BJ (cell line): Measurements from ENCODE around the gene RPRD2. TPM values are rescaled to one million over a fixed set of nuclear protein-coding genes. Genes with fewer than 3 reads are reported as not detected.

Source experiments
- CTCF ChIA-PET: fragments of 350-600 bp; formaldehyde crosslinking; extraction: SDS; loops from one replicate; lab custom pipeline; 2021; ENCODE audit warnings: antibody characterized with exemption, inconsistent platforms; lab: Yijun Ruan, JAX
- POLR2A ChIA-PET: fragments of 300-600 bp; sonication (Branson Sonifier 250); formaldehyde crosslinking; extraction: SDS; loops from one replicate; lab custom pipeline; 2021; ENCODE audit warnings: antibody characterized with exemption; lab: Charles Lee
- DNase-seq: peaks from one replicate; pipeline ENCODE4 v3.0.0-alpha.2; 2011; ENCODE audit warnings: low read depth
- H3K27me3 ChIP-seq: 2 replicates; pipeline ENCODE4 v1.6.0; 2011; ENCODE audit warnings: low read length; ENCODE audit not compliant: control insufficient read depth, insufficient read depth
- H3K36me3 ChIP-seq: 2 replicates; pipeline ENCODE4 v1.5.1; 2011; ENCODE audit warnings: low read length; ENCODE audit not compliant: control insufficient read depth, insufficient read depth
- H3K4me3 ChIP-seq: 2 replicates; pipeline ENCODE4 v1.5.1; 2011; ENCODE audit warnings: low read depth, mild to moderate bottlenecking, control low read depth, low read length
- polyA plus RNA-seq: library from polyadenylated mRNA; depleted of rRNA; stranded (reverse); fragments of >200 nt; gene quantifications from 2 replicates; pipeline ENCODE4 v1.2.3, GENCODE V29; 2011
- TF ChIP-seq, protein P1 (sequence below): IDR thresholded peaks from 2 replicates; pipeline ENCODE4 v1.5.1; 2011; ENCODE audit warnings: low read depth, mild to moderate bottlenecking, control low read depth, inconsistent platforms, low read length, moderate library complexity; ENCODE audit not compliant: insufficient read depth

Gene RPRD2
- polyA plus RNA-seq, 1 experiment = 15.1 TPM

DNA sequence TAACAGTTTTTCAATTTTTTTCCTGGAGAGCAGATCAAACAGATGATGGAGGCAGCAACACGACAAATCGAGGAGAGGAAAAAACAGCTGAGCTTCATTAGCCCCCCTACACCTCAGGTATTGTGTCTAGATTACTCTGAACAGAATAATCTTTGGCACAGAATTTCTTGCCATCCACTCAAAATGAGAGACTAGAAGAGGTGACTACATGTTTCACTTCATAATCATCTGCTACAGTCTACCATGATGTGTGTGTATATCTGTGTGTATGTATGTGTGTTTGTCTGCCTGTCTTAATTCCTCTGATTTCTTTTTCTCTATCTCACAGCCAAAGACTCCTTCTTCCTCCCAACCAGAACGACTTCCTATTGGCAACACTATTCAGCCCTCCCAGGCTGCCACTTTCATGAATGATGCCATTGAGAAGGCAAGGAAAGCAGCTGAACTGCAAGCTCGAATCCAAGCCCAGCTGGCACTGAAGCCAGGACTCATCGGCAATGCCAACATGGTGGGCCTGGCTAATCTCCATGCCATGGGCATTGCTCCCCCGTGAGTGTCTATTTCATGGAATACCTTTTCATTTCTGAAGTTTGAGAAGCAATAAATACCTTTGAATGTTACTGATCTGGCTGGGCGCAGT is 31.2 kb upstream of the RPRD2 start:
- Histone ChIP-seq H3K36me3 (peaks cover 13% of the 10 kb centered on the region), H3K27me3 (no peaks in the 10 kb centered on the region), H3K4me3 (no peak overlapping the region)
- POLR2A ChIA-PET = no interaction called here
- CTCF ChIA-PET = interaction anchor here (2.0 kb wide), 1 partner anchor 14 kb away, joined by 4 read pairs; no protein-coding TSS in a partner anchor
- no peak for DNase-seq
- TF ChIP-seq, protein P1, sequence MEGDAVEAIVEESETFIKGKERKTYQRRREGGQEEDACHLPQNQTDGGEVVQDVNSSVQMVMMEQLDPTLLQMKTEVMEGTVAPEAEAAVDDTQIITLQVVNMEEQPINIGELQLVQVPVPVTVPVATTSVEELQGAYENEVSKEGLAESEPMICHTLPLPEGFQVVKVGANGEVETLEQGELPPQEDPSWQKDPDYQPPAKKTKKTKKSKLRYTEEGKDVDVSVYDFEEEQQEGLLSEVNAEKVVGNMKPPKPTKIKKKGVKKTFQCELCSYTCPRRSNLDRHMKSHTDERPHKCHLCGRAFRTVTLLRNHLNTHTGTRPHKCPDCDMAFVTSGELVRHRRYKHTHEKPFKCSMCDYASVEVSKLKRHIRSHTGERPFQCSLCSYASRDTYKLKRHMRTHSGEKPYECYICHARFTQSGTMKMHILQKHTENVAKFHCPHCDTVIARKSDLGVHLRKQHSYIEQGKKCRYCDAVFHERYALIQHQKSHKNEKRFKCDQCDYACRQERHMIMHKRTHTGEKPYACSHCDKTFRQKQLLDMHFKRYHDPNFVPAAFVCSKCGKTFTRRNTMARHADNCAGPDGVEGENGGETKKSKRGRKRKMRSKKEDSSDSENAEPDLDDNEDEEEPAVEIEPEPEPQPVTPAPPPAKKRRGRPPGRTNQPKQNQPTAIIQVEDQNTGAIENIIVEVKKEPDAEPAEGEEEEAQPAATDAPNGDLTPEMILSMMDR = no peak

DNA sequence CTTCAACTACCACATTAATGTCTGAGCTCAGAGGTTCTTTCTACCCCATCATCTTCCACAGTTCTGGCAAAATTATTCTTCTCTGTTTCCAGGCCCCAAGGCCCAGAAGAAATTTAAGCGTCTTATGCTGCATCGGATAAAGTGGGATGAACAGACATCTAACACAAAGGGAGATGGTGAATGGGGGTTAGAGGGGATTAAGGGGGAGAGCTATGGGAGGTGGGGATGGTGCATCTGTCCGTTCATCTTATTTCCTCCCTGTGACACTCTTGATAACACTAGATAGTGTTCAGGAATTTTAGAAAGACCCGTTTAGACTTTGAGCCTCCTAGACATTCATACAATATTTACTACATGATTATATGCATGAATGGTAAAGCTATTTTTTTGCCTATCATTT is 17.6 kb upstream of the RPRD2 start:
- TF ChIP-seq, protein P1 = no peak
- ChIA-PET CTCF (interaction anchor here (1.4 kb wide), 1 partner anchor 13 kb away, joined by 4 read pairs; no protein-coding TSS in a partner anchor), POLR2A (interaction anchor here (0.5 kb wide), 1 partner anchor 36 kb away, joined by 4 read pairs; no protein-coding TSS in a partner anchor)
- Histone ChIP-seq H3K36me3 (peaks cover 12% of the 10 kb centered on the region), H3K4me3 (no peak overlapping the region), H3K27me3 (no peaks in the 10 kb centered on the region)
- no peak for DNase-seq

DNA sequence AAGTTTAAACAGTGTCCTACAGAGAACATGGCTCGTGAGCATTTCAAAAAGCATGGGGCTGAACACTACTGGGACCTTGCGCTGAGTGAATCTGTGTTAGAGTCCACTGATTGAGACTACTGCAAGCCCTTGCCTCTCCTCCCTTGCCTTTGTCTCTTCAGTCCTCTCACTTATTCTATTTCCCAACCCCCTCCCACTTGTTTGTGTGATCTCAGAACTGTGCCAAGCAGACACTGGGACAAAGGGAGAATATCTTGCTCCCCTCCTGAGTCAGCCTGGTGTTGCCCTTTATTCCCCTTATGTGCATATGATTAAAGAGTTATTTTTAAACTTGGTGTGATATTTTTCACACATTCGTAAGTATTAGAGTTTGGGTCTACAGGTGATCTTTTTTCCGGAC is 11.1 kb upstream of the RPRD2 start:
- ChIA-PET POLR2A (no interaction called here), CTCF (no interaction called here)
- Histone ChIP-seq H3K4me3 (no peak overlapping the region), H3K27me3 (no peaks in the 10 kb centered on the region), H3K36me3 (peaks cover 5% of the 10 kb centered on the region)
- TF ChIP-seq, protein P1 = no peak
- DNase-seq = no peak

DNA sequence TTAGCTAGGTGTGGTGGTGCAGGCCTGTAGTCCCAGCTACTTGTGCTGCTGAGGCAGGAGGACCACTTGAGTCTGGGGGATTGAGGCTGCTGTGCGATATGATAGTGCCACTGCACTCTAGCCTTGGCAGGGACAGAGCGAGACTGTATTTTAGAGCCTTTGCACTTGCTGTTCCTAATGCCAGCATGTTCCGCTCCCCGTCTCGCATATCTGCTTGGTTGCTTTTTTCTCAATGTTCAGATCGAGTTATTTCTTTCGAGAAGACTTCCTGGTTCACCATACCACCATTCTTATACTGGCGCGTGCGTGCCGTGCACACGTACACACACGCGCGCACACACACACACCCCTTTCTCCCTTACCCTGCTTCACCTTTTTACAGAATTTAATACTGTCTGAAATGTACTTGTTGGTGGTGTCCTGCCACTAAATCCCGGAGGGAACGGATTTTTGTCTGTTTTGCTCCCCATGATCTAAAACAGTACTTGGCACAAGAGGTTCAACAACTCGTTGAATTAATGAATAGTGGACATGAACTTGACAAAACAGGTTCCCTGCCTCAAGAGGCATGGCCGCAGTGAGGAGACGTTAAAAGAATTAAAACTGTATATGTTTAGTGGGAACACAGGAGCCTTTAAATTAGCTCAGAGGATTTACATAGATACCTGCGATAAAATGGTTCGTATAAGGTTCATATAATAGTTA is 1.1 kb upstream of the RPRD2 start:
- CTCF ChIA-PET = interaction anchor here (1.1 kb wide), 1 partner anchor 154 kb away, joined by 3 read pairs; no protein-coding TSS in a partner anchor
- DNase-seq = no peak

More for the DNA sequence above, 1.1 kb upstream of the RPRD2 start:
- POLR2A ChIA-PET = no interaction called here
- TF ChIP-seq, protein P1 = no peak
- peak overlapping the region; percentile 66 for H3K4me3 ChIP-seq
- no peaks in the 10 kb centered on the region for H3K36me3 ChIP-seq
- H3K27me3 ChIP-seq = no peaks in the 10 kb centered on the region
